ENCODE data around the gene RTL1. TPM values are rescaled to one million over a fixed set of nuclear protein-coding genes. Genes with fewer than 3 reads are reported as not detected.

RTL1 gene
- total RNA-seq, 1 experiment from 2014 or later: not detected

DNA sequence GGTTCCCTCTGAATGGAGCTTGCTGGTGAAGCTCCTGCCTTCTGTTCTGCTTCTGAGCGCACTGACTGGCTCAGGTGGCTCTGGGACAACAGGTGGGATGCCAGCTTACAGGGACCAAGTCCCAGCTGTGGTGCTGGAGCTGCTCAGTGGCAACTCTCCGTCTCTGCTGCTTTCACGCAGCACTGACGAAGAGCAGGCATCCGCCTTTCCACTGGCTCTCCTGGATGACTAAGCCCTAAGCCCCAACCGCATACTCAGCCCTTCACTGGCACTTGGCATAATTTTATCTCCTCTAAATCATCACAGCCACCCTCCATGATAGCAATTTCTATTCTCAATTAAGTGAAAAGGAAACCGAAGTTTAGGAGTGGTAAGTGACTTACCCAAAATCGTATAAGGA, 3.7 kb upstream of the RTL1 start:
- no peak overlapping the region for H3K4me2 ChIP-seq (ENCODE audit: insufficient read depth, insufficient read length, low read length)
- no peak overlapping the region for H3K27ac Mint-ChIP-seq

More for the DNA sequence above, 3.7 kb upstream of the RTL1 start:
- Histone ChIP-seq H3K4me1 (ENCODE audit: insufficient read depth, low read length) (no peaks in the 10 kb centered on the region), H2BK120ac (ENCODE audit: low read depth, low read length, poor library complexity, severe bottlenecking) (no peak overlapping the region), H3K27ac (ENCODE audit: insufficient read length, low read depth, low read length) (no peak overlapping the region), H3K56ac (ENCODE audit: insufficient read length, low read depth, low read length) (no peak overlapping the region), H3K79me1 (ENCODE audit: insufficient read depth, low read depth, low read length, poor library complexity, severe bottlenecking) (no peaks in the 10 kb centered on the region), H3K18ac (ENCODE audit: insufficient read length, low read depth, low read length) (no peak overlapping the region), H2AK5ac (ENCODE audit: insufficient read length, low read length) (no peak overlapping the region), H4K5ac (ENCODE audit: insufficient read length, low read depth, low read length) (no peak overlapping the region), H3K23me2 (ENCODE audit: insufficient read length, low read depth, low read length, poor library complexity, severe bottlenecking) (no peaks in the 10 kb centered on the region), H3K14ac (ENCODE audit: insufficient read depth, low read length) (no peak overlapping the region), H4K20me1 (ENCODE audit: control insufficient read depth, insufficient read depth, insufficient read length) (no peaks in the 10 kb centered on the region), H2BK12ac (ENCODE audit: insufficient read length, low read depth, low read length) (no peak overlapping the region), H2BK20ac (ENCODE audit: low read depth, low read length, poor library complexity, severe bottlenecking) (no peak overlapping the region), H2BK5ac (ENCODE audit: insufficient read length, low read length) (no peak overlapping the region), H3K9me3 (ENCODE audit: control insufficient read depth, low read depth, low read length) (no peaks in the 10 kb centered on the region), H3K9ac (ENCODE audit: extremely low read depth, insufficient read length, low read length) (no peak overlapping the region), H4K91ac (ENCODE audit: insufficient read length, low read depth, low read length) (no peak overlapping the region), H2AFZ (ENCODE audit: low read length) (no peak overlapping the region), H3K27me3 (ENCODE audit: insufficient read depth, low read length) (peaks cover 6% of the 10 kb centered on the region; the same call in 1 of the 2 replicates), H3K4ac (ENCODE audit: low read depth, low read length) (no peak overlapping the region), H3T11ph (ENCODE audit: low read length) (no peak overlapping the region), H2BK15ac (ENCODE audit: low read depth, low read length) (no peak overlapping the region), H3K79me2 (ENCODE audit: insufficient read depth, low read length) (no peaks in the 10 kb centered on the region), H3K23ac (ENCODE audit: insufficient read length, low read depth, low read length) (no peak overlapping the region), H4K8ac (replicated peaks; ENCODE audit: insufficient read length, low read depth, low read length) (no peak overlapping the region)
- Mint-ChIP-seq H3K27me3 (ENCODE audit: low read depth) (peaks cover 57% of the 10 kb centered on the region), H3K4me1 (peaks cover 16 to 32% of the 10 kb centered on the region in 2 experiments), H3K36me3 (ENCODE audit: insufficient read depth in 1 of 3, low read depth in 3 of 3) (peaks cover 0 to under 1% (median under 1%) of the 10 kb centered on the region in 3 experiments; a peak in 5 of 7 replicates), H3K4me3 (no peak overlapping the region), H3K9me3 (peaks cover under 1 to 3% of the 10 kb centered on the region in 2 experiments; a peak in 4 of 5 replicates)
- DNase-seq: no peak
- TF ChIP-seq, protein P1, sequence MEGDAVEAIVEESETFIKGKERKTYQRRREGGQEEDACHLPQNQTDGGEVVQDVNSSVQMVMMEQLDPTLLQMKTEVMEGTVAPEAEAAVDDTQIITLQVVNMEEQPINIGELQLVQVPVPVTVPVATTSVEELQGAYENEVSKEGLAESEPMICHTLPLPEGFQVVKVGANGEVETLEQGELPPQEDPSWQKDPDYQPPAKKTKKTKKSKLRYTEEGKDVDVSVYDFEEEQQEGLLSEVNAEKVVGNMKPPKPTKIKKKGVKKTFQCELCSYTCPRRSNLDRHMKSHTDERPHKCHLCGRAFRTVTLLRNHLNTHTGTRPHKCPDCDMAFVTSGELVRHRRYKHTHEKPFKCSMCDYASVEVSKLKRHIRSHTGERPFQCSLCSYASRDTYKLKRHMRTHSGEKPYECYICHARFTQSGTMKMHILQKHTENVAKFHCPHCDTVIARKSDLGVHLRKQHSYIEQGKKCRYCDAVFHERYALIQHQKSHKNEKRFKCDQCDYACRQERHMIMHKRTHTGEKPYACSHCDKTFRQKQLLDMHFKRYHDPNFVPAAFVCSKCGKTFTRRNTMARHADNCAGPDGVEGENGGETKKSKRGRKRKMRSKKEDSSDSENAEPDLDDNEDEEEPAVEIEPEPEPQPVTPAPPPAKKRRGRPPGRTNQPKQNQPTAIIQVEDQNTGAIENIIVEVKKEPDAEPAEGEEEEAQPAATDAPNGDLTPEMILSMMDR (conservative IDR thresholded peaks at IDR 0.05): no peak
- no CpG with 5 or more reads among the region's 8 CpGs for WGBS (ENCODE audit: extremely low coverage, insufficient read length, low lambda C conversion rate)

Measured in H9 (cell line).